Astrocyte (in vitro differentiated cells and primary cell): ENCODE results near the gene CWC27. TPM values are rescaled to one million over a fixed set of nuclear protein-coding genes. Genes with fewer than 3 reads are reported as not detected.

Source experiments
- DNase-seq: peaks from one replicate; pipeline ENCODE4 v3.0.0-alpha.2; 2010; ENCODE audit warnings: low read depth
- FAIRE-seq: peaks from 2 replicates; lab custom pipeline; 2011; peaks lifted over from hg19 to GRCh38; lab: Jason Lieb, UNC
- H2AFZ ChIP-seq: 2 replicates; pipeline ENCODE4 v1.6.0; 2012; ENCODE audit warnings: low read depth, low read length, inconsistent platforms
- H3K27ac ChIP-seq: 2 replicates; pipeline ENCODE4 v1.5.1; 2011; ENCODE audit warnings: low read depth, low read length, inconsistent platforms
- H3K27me3 ChIP-seq: 2 replicates; pipeline ENCODE4 v1.6.0; 2011; ENCODE audit warnings: low read length, inconsistent platforms; ENCODE audit not compliant: insufficient read depth
- H3K36me3 ChIP-seq: 2 replicates; pipeline ENCODE4 v1.5.1; 2011; ENCODE audit warnings: low read length, inconsistent platforms; ENCODE audit not compliant: insufficient read depth
- H3K4me1 ChIP-seq: 2 replicates; pipeline ENCODE4 v1.5.1; 2011; ENCODE audit warnings: low read length, inconsistent platforms; ENCODE audit not compliant: insufficient read depth
- H3K4me2 ChIP-seq: 2 replicates; pipeline ENCODE4 v1.6.0; 2012; ENCODE audit warnings: low read length, inconsistent platforms
- H3K4me3 ChIP-seq: 2 replicates; pipeline ENCODE4 v1.5.1; 2011; ENCODE audit warnings: low read depth, mild to moderate bottlenecking, low read length, inconsistent platforms; ENCODE audit not compliant: insufficient read depth
- H3K79me2 ChIP-seq: 2 replicates; pipeline ENCODE4 v1.6.0; 2012; ENCODE audit warnings: mild to moderate bottlenecking, low read length, inconsistent platforms; ENCODE audit not compliant: insufficient read depth
- H3K9ac ChIP-seq: 2 replicates; pipeline ENCODE4 v1.6.0; 2012; ENCODE audit warnings: mild to moderate bottlenecking, low read length, inconsistent platforms
- H3K9me3 ChIP-seq: 2 replicates; pipeline ENCODE4 v1.5.1; 2012; ENCODE audit warnings: low read depth, mild to moderate bottlenecking, low read length, inconsistent platforms; ENCODE audit not compliant: insufficient read depth
- H4K20me1 ChIP-seq: 2 replicates; pipeline ENCODE4 v1.6.0; 2012; ENCODE audit warnings: low read length, inconsistent platforms; ENCODE audit not compliant: insufficient read depth
- H3K27ac Mint-ChIP-seq: one replicate; pipeline ENCODE4 v1.8.0; 2021; ENCODE audit warnings: mild to moderate bottlenecking, mixed read lengths; ENCODE audit not compliant: unreplicated experiment
- H3K27me3 Mint-ChIP-seq: one replicate; pipeline ENCODE4 v1.8.0; 2021; ENCODE audit warnings: low read depth, mixed read lengths; ENCODE audit not compliant: unreplicated experiment
- H3K36me3 Mint-ChIP-seq: one replicate; pipeline ENCODE4 v1.8.0; 2021; ENCODE audit warnings: low read depth, mixed read lengths; ENCODE audit not compliant: unreplicated experiment
- H3K4me1 Mint-ChIP-seq: one replicate; pipeline ENCODE4 v1.8.0; 2021; ENCODE audit warnings: low read depth, mixed read lengths; ENCODE audit not compliant: unreplicated experiment
- H3K4me3 Mint-ChIP-seq: one replicate; pipeline ENCODE4 v1.8.0; 2021; ENCODE audit warnings: mild to moderate bottlenecking, moderate library complexity, mixed read lengths; ENCODE audit not compliant: unreplicated experiment
- H3K9me3 Mint-ChIP-seq: one replicate; pipeline ENCODE4 v1.8.0; 2021; ENCODE audit warnings: mild to moderate bottlenecking, mixed read lengths; ENCODE audit not compliant: unreplicated experiment
- CTCF ChIP-seq: IDR thresholded peaks from 2 replicates; pipeline ENCODE4 v1.5.1; 2011; ENCODE audit warnings: low read depth, mild to moderate bottlenecking, inconsistent platforms, low read length, moderate library complexity; ENCODE audit not compliant: insufficient read depth
- EZH2 ChIP-seq: IDR thresholded peaks from 2 replicates; pipeline ENCODE4 v1.6.1; 2012; ENCODE audit warnings: mild to moderate bottlenecking, low read length, inconsistent platforms; ENCODE audit not compliant: insufficient read depth
- total RNA-seq: library from RNA; stranded (reverse); gene quantifications from 2 replicates; pipeline ENCODE4 v1.2.1, GENCODE V29; 2021

The CWC27 gene
- total RNA-seq, 1 donor from 2014 or later, result 25.7 TPM

- Mint-ChIP-seq H3K27me3 (no peaks in the 10 kb centered on the region), H3K27ac (no peak overlapping the region), H3K9me3 (no peaks in the 10 kb centered on the region), H3K4me1 (peaks cover 14% of the 10 kb centered on the region), H3K4me3 (no peak overlapping the region), H3K36me3 (no peaks in the 10 kb centered on the region)
- H3K4me1 ChIP-seq, result no peaks in the 10 kb centered on the region
- H3K79me2 ChIP-seq, result no peaks in the 10 kb centered on the region
- TF ChIP-seq CTCF (no peak), EZH2 (no peak)
- H3K4me2 ChIP-seq, result no peak overlapping the region
- no peak for FAIRE-seq
- H3K36me3 ChIP-seq, result no peaks in the 10 kb centered on the region
- H3K27ac ChIP-seq, result no peak overlapping the region
- no peak overlapping the region for H2AFZ ChIP-seq
- H4K20me1 ChIP-seq, result no peaks in the 10 kb centered on the region
- H3K4me3 ChIP-seq, result no peak overlapping the region
- no peaks in the 10 kb centered on the region for H3K9me3 ChIP-seq
- H3K9ac ChIP-seq, result no peak overlapping the region
- peak; percentile 82 for DNase-seq
- H3K27me3 ChIP-seq, result no peaks in the 10 kb centered on the region
Measured at GRCh38 chr5:64947031-64947430, 178.3 kb downstream of the CWC27 start.

GRCh38 chr5:64947801-64948200, 179.1 kb downstream of the CWC27 start:
- H3K36me3 Mint-ChIP-seq, result no peaks in the 10 kb centered on the region
- H3K4me2 ChIP-seq, result no peak overlapping the region
- no peak overlapping the region for H3K27ac Mint-ChIP-seq

More at GRCh38 chr5:64947801-64948200, 179.1 kb downstream of the CWC27 start:
- H3K27me3 ChIP-seq, result no peaks in the 10 kb centered on the region
- no peaks in the 10 kb centered on the region for H3K9me3 ChIP-seq
- TF ChIP-seq CTCF (no peak), EZH2 (no peak)
- no peaks in the 10 kb centered on the region for H3K79me2 ChIP-seq
- no peaks in the 10 kb centered on the region for H3K27me3 Mint-ChIP-seq
- no peak overlapping the region for H3K4me3 ChIP-seq
- H2AFZ ChIP-seq, result no peak overlapping the region
- FAIRE-seq (no peak), DNase-seq (peak; percentile 56)
- no peak overlapping the region for H3K9ac ChIP-seq
- no peaks in the 10 kb centered on the region for H4K20me1 ChIP-seq
- H3K27ac ChIP-seq, result no peak overlapping the region
- peaks cover 14% of the 10 kb centered on the region for H3K4me1 Mint-ChIP-seq
- H3K9me3 Mint-ChIP-seq, result no peaks in the 10 kb centered on the region
- no peaks in the 10 kb centered on the region for H3K36me3 ChIP-seq
- no peak overlapping the region for H3K4me3 Mint-ChIP-seq
- no peaks in the 10 kb centered on the region for H3K4me1 ChIP-seq
